D341Med (cell line): ENCODE measurements around the gene AIM2.

ENCODE experiments used
- DNase-seq: peaks from one replicate; pipeline ENCODE4 v3.0.0; 2012; ENCODE audit warnings: low spot score

AIM2 gene

GRCh38 chr1:159014851-159015250 is 61.7 kb downstream of the AIM2 start:
- no peak for DNase-seq

- DNase-seq: no peak
These were observed 62.5 kb downstream of the AIM2 start for GRCh38 chr1:159014003-159014571.

- no peak for DNase-seq
These were observed 64.1 kb downstream of the AIM2 start for GRCh38 chr1:159012495-159012894.
